ENCODE results near the gene NPAS2. TPM values are rescaled to one million over a fixed set of nuclear protein-coding genes. Genes with fewer than 3 reads are reported as not detected.

NPAS2 gene
- total RNA-seq, 1 donor from 2014 or later: 39.4 TPM

DNA sequence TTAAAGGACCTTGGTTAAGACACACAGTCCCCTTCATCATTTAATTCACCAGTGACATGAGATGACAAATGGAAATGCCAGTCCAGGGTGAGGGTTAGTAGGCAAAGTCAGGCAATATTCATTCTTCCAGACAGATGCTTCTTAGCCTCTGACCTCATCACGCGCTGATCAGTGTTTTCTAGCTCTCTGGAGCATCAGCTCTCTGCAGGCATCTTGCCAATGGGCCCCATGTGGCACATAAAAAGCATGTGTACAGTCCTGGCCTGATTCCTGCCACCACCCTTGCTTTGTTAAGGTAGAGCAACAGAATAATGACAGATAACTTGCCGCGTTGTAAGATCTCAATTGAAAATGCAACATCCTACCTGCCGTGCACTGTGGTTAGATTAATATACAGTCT lies 20.3 kb upstream of the NPAS2 start:
- no peak overlapping the region for H2AFZ ChIP-seq (replicated peaks)
- H3K9me3 ChIP-seq (ENCODE audit: low read depth): no peaks in the 10 kb centered on the region
- H3K4me2 ChIP-seq: no peak overlapping the region
- no peak overlapping the region for H3K9ac ChIP-seq
- H3K4me1 Mint-ChIP-seq: no peaks in the 10 kb centered on the region
- H3K27ac Mint-ChIP-seq: no peak overlapping the region
- no peaks in the 10 kb centered on the region for H3K36me3 ChIP-seq
- no peaks in the 10 kb centered on the region for H3K79me2 ChIP-seq (ENCODE audit: low read depth)
- no peak overlapping the region for H3K4me3 Mint-ChIP-seq
- no peak overlapping the region for H3K4me3 ChIP-seq
- no peak overlapping the region for H3K27ac ChIP-seq
- no peaks in the 10 kb centered on the region for H4K20me1 ChIP-seq (ENCODE audit: low read depth)
- no peak for DNase-seq (ENCODE audit: low spot score)
- peaks cover 6% of the 10 kb centered on the region for H3K27me3 Mint-ChIP-seq (ENCODE audit: insufficient read depth, low read depth)
- TF ChIP-seq EZH2 (IDR thresholded peaks at IDR 0.05) (no peak), EZH2phosphoT487 (IDR thresholded peaks at IDR 0.05) (no peak)
- TF ChIP-seq, protein P1, sequence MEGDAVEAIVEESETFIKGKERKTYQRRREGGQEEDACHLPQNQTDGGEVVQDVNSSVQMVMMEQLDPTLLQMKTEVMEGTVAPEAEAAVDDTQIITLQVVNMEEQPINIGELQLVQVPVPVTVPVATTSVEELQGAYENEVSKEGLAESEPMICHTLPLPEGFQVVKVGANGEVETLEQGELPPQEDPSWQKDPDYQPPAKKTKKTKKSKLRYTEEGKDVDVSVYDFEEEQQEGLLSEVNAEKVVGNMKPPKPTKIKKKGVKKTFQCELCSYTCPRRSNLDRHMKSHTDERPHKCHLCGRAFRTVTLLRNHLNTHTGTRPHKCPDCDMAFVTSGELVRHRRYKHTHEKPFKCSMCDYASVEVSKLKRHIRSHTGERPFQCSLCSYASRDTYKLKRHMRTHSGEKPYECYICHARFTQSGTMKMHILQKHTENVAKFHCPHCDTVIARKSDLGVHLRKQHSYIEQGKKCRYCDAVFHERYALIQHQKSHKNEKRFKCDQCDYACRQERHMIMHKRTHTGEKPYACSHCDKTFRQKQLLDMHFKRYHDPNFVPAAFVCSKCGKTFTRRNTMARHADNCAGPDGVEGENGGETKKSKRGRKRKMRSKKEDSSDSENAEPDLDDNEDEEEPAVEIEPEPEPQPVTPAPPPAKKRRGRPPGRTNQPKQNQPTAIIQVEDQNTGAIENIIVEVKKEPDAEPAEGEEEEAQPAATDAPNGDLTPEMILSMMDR (IDR thresholded peaks at IDR 0.05): no peak
- H3K9me3 Mint-ChIP-seq: no peaks in the 10 kb centered on the region
- no peaks in the 10 kb centered on the region for H3K27me3 ChIP-seq
- H3F3A ChIP-seq (ENCODE audit: low read depth): no peaks in the 10 kb centered on the region
- no peaks in the 10 kb centered on the region for H3K36me3 Mint-ChIP-seq
- no peaks in the 10 kb centered on the region for H3K4me1 ChIP-seq

DNA sequence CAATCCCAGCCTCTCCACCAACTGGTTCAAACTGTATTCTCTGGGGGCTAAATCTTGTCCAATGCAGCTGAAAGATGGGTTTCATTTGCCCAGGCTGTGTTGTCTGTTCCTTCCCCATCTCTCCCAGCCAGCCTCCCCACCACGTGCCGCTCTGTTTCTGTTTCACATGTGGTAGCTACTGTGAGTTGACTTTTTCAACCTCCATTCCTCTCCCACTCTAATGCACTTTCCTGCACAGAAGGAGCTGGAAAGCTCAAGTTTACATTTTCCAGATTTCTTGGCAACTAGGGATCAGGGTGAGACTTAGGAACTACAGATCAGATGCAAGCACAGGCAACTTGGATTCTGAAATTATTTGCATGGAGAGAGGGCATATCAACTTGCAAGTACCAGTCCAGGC lies 19.0 kb upstream of the NPAS2 start:
- Histone ChIP-seq H3K9ac (no peak overlapping the region), H3F3A (ENCODE audit: low read depth) (no peaks in the 10 kb centered on the region), H3K4me1 (no peaks in the 10 kb centered on the region), H3K79me2 (ENCODE audit: low read depth) (no peaks in the 10 kb centered on the region), H3K9me3 (ENCODE audit: low read depth) (no peaks in the 10 kb centered on the region), H3K4me3 (no peak overlapping the region), H2AFZ (replicated peaks) (no peak overlapping the region), H4K20me1 (ENCODE audit: low read depth) (no peaks in the 10 kb centered on the region), H3K27me3 (no peaks in the 10 kb centered on the region), H3K27ac (no peak overlapping the region), H3K36me3 (no peaks in the 10 kb centered on the region), H3K4me2 (no peak overlapping the region)
- peaks cover 6% of the 10 kb centered on the region for H3K27me3 Mint-ChIP-seq (ENCODE audit: insufficient read depth, low read depth)
- H3K36me3 Mint-ChIP-seq: no peaks in the 10 kb centered on the region
- no peak for DNase-seq (ENCODE audit: low spot score)
- H3K4me3 Mint-ChIP-seq: no peak overlapping the region
- TF ChIP-seq, protein P1 (IDR thresholded peaks at IDR 0.05): no peak
- TF ChIP-seq EZH2 (IDR thresholded peaks at IDR 0.05) (no peak), EZH2phosphoT487 (IDR thresholded peaks at IDR 0.05) (no peak)
- no peak overlapping the region for H3K27ac Mint-ChIP-seq
- no peaks in the 10 kb centered on the region for H3K4me1 Mint-ChIP-seq
- no peaks in the 10 kb centered on the region for H3K9me3 Mint-ChIP-seq

DNA sequence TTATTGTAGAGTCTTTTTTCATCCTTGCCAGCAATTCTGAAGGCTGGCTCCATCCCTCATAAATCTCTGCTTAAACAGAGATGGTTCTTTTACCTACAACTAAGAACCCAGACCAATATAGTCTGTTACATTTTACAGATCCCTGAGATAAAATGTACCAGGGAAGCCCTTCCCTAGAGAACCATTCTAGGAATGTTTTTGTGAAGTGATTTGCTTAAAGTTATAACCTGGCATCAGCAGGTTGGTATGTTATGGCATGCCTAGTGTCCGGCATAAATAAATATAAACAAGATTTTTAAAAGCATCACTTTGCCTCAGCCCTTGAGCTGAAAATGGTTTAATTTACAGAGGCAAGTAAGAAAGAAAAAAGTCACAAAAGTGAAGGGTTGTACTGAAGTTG lies 18.5 kb upstream of the NPAS2 start:
- Histone ChIP-seq H3K9ac (no peak overlapping the region), H3K36me3 (no peaks in the 10 kb centered on the region), H2AFZ (replicated peaks) (no peak overlapping the region), H4K20me1 (ENCODE audit: low read depth) (no peaks in the 10 kb centered on the region), H3K9me3 (ENCODE audit: low read depth) (no peaks in the 10 kb centered on the region), H3K27me3 (no peaks in the 10 kb centered on the region), H3K4me2 (no peak overlapping the region), H3F3A (ENCODE audit: low read depth) (no peaks in the 10 kb centered on the region), H3K4me1 (no peaks in the 10 kb centered on the region), H3K4me3 (no peak overlapping the region), H3K79me2 (ENCODE audit: low read depth) (no peaks in the 10 kb centered on the region), H3K27ac (no peak overlapping the region)
- no peak overlapping the region for H3K4me3 Mint-ChIP-seq
- H3K9me3 Mint-ChIP-seq: no peaks in the 10 kb centered on the region
- TF ChIP-seq EZH2 (IDR thresholded peaks at IDR 0.05): no peak
- no peak for TF ChIP-seq EZH2phosphoT487 (IDR thresholded peaks at IDR 0.05)
- TF ChIP-seq, protein P1 (IDR thresholded peaks at IDR 0.05): no peak
- H3K27me3 Mint-ChIP-seq (ENCODE audit: insufficient read depth, low read depth): peaks cover 6% of the 10 kb centered on the region
- DNase-seq (ENCODE audit: low spot score): no peak
- H3K27ac Mint-ChIP-seq: no peak overlapping the region
- H3K36me3 Mint-ChIP-seq: no peaks in the 10 kb centered on the region
- H3K4me1 Mint-ChIP-seq: no peaks in the 10 kb centered on the region
